ENCODE data around the gene NDC80. TPM values are rescaled to one million over a fixed set of nuclear protein-coding genes. Genes with fewer than 3 reads are reported as not detected.

Gene NDC80
- total RNA-seq, 1 donor from 2014 or later: 3.9 TPM

DNA sequence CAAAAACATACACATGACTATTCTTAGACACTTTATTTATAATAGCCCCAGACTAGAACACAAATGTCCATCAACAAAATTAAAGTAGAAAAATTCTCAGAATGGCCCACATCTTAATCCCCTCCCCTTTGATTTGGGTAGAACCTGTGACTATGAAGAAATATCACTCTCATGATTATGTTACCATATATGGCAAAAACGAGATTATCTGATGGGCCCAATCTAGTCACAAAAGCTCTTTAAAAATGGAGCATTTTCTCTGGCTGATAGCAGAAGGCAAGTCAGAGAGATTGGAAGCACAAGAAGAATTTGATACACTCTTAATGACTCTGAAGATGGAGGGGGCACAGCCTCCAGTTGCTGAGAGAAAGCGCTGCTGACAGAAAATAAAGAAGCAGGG, 39.6 kb upstream of the NDC80 start:
- no peak overlapping the region for H3K27ac ChIP-seq
- intact Hi-C loops (cut with DNase I): no loop called here
- TF ChIP-seq POLR2AphosphoS5 (IDR thresholded peaks at IDR 0.05; ENCODE audit: insufficient read depth in 1 of 2, low read depth in 1 of 2) (no peak), CTCF (IDR thresholded peaks at IDR 0.05) (no peak), POLR2A (IDR thresholded peaks at IDR 0.05) (no peak)
- peaks cover 16% of the 10 kb centered on the region for H3K4me1 ChIP-seq
- no peaks in the 10 kb centered on the region for H3K27me3 ChIP-seq
- no peak overlapping the region for H3K4me3 ChIP-seq
- DNase-seq (ENCODE audit: extremely low spot score in 2 of 2): no peak
- no peaks in the 10 kb centered on the region for H3K36me3 ChIP-seq
- no peaks in the 10 kb centered on the region for H3K9me3 ChIP-seq

- intact Hi-C loops (cut with DNase I): no loop called here
- Histone ChIP-seq H3K9me3 (no peaks in the 10 kb centered on the region), H3K4me3 (no peak overlapping the region), H3K27me3 (no peaks in the 10 kb centered on the region), H3K27ac (no peak overlapping the region), H3K4me1 (peaks cover 24% of the 10 kb centered on the region), H3K36me3 (no peaks in the 10 kb centered on the region)
- no peak for DNase-seq (ENCODE audit: extremely low spot score in 2 of 2)
- TF ChIP-seq POLR2AphosphoS5 (IDR thresholded peaks at IDR 0.05; ENCODE audit: insufficient read depth in 1 of 2, low read depth in 1 of 2) (no peak), CTCF (IDR thresholded peaks at IDR 0.05) (no peak), POLR2A (IDR thresholded peaks at IDR 0.05) (no peak)
Observed at GRCh38 chr18:2532797-2533196, 38.6 kb upstream of the NDC80 start.

DNA sequence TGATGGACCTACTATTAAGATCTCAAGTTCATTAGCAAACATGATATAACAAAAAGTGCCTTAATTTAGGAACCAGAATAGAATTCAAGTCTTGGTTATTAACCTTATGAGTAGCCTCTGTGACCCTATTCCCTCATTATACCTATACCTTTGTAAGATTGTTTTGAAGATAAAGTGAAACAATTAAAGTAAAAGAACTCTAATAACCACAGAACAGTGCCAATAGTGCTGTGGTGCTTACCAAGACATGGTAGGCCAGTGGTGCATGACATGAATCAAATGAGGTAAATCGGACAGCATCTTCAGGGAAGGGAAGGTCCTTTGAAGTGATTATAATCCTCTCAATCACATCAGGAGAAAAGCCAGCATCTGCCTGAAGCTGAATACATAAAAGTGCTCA, 36.5 kb upstream of the NDC80 start:
- H3K9me3 ChIP-seq: no peaks in the 10 kb centered on the region
- no peaks in the 10 kb centered on the region for H3K36me3 ChIP-seq
- H3K27me3 ChIP-seq: no peaks in the 10 kb centered on the region
- peak overlapping the region; percentile 75 for H3K27ac ChIP-seq
- no peak for TF ChIP-seq CTCF (IDR thresholded peaks at IDR 0.05)
- no peak for TF ChIP-seq POLR2AphosphoS5 (IDR thresholded peaks at IDR 0.05; ENCODE audit: insufficient read depth in 1 of 2, low read depth in 1 of 2)
- TF ChIP-seq POLR2A (IDR thresholded peaks at IDR 0.05): no peak
- DNase-seq (ENCODE audit: extremely low spot score in 2 of 2): no peak
- no peak overlapping the region for H3K4me3 ChIP-seq
- peaks cover 32% of the 10 kb centered on the region for H3K4me1 ChIP-seq
- intact Hi-C loops (cut with DNase I): no loop called here

- peak overlapping the region; percentile 75 for H3K27ac ChIP-seq
- H3K9me3 ChIP-seq: no peaks in the 10 kb centered on the region
- H3K4me1 ChIP-seq: peaks cover 32% of the 10 kb centered on the region
- H3K4me3 ChIP-seq: no peak overlapping the region
- TF ChIP-seq POLR2A (IDR thresholded peaks at IDR 0.05) (no peak), POLR2AphosphoS5 (IDR thresholded peaks at IDR 0.05; ENCODE audit: insufficient read depth in 1 of 2, low read depth in 1 of 2) (no peak), CTCF (IDR thresholded peaks at IDR 0.05) (no peak)
- H3K36me3 ChIP-seq: no peaks in the 10 kb centered on the region
- no peak for DNase-seq (ENCODE audit: extremely low spot score in 2 of 2)
- H3K27me3 ChIP-seq: no peaks in the 10 kb centered on the region
- intact Hi-C loops (cut with DNase I): no loop called here
Observed at GRCh38 chr18:2535419-2535910, 35.9 kb upstream of the NDC80 start.

DNA sequence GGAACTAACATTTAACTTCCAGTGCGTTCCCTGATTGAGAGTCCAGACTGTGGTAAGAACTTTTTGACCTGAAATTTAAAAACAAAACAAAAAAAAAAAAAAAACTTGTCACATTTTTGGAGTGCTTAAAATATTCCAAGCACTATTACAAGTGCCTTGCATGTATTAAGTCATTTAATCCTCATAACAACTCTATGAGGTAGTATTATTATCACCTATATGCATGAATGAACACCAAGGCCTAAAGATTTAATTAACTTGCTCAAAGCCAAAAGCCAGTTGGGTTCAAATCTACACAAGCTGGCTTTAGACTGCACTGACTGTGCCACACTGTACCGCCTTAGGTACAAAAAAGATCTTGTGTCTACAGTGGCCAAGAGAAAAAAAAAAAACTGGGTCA, 35.3 kb upstream of the NDC80 start:
- intact Hi-C loops (cut with DNase I): no loop called here
- no peak for DNase-seq (ENCODE audit: extremely low spot score in 2 of 2)
- Histone ChIP-seq H3K4me1 (peaks cover 32% of the 10 kb centered on the region), H3K27me3 (no peaks in the 10 kb centered on the region), H3K4me3 (no peak overlapping the region), H3K27ac (peak overlapping the region; percentile 75), H3K36me3 (no peaks in the 10 kb centered on the region), H3K9me3 (no peaks in the 10 kb centered on the region)
- TF ChIP-seq CTCF (IDR thresholded peaks at IDR 0.05) (no peak), POLR2AphosphoS5 (IDR thresholded peaks at IDR 0.05; ENCODE audit: insufficient read depth in 1 of 2, low read depth in 1 of 2) (no peak), POLR2A (IDR thresholded peaks at IDR 0.05) (no peak)

All from vagina (tissue), 2 donors.